ENCODE data around the gene WIPF3. TPM values are rescaled to one million over a fixed set of nuclear protein-coding genes. Genes with fewer than 3 reads are reported as not detected.

WIPF3 gene
- total and polyA plus RNA-seq, 8 donors = 1.2 to 11.2 (median 4.0) TPM; not detected in 1

DNA sequence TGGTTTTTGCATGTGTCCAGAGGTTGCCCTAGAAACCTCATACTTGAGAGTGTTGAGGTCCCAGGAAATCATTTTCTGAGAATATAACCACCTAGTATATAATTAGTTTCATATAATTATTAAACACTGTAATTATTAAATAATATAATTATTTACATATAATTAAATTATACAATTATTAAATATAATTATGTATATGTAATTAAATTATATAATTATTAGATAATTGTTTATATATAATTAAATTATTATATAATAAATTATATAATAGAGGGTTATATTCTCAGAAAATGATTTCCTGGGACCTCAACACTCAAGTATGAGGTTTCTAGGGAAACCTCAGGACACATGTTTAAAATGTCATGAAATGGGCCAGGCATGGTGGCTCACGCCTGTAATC lies 155.7 kb downstream of the WIPF3 start:
- H3K4me3 ChIP-seq = no peak overlapping the region
- no peak overlapping the region for H3K27ac ChIP-seq
- intact Hi-C loops (cut with DNase I; ENCODE audit: low total_unique reads) = no loop called here
- DNase-seq = no peak
- TF ChIP-seq EP300 (IDR thresholded peaks at IDR 0.05) = no peak
- no peak for TF ChIP-seq POLR2AphosphoS5 (IDR thresholded peaks at IDR 0.05)
- no peak for TF ChIP-seq POLR2A (IDR thresholded peaks at IDR 0.05)
- TF ChIP-seq, protein P1, sequence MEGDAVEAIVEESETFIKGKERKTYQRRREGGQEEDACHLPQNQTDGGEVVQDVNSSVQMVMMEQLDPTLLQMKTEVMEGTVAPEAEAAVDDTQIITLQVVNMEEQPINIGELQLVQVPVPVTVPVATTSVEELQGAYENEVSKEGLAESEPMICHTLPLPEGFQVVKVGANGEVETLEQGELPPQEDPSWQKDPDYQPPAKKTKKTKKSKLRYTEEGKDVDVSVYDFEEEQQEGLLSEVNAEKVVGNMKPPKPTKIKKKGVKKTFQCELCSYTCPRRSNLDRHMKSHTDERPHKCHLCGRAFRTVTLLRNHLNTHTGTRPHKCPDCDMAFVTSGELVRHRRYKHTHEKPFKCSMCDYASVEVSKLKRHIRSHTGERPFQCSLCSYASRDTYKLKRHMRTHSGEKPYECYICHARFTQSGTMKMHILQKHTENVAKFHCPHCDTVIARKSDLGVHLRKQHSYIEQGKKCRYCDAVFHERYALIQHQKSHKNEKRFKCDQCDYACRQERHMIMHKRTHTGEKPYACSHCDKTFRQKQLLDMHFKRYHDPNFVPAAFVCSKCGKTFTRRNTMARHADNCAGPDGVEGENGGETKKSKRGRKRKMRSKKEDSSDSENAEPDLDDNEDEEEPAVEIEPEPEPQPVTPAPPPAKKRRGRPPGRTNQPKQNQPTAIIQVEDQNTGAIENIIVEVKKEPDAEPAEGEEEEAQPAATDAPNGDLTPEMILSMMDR (IDR thresholded peaks at IDR 0.05) = no peak
- WGBS, 5 donors = 96 to 100% (median 100%) methylated on average over 1 of the region's 1 CpG
- no peaks in the 10 kb centered on the region for H3K27me3 ChIP-seq
- H3K9me3 ChIP-seq = no peaks in the 10 kb centered on the region
- H3K4me1 ChIP-seq = peaks cover 0 to 15% (median 7%) of the 10 kb centered on the region in 4 donors
- H3K36me3 ChIP-seq = peaks cover 0 to 14% (median 5%) of the 10 kb centered on the region in 4 donors

DNA sequence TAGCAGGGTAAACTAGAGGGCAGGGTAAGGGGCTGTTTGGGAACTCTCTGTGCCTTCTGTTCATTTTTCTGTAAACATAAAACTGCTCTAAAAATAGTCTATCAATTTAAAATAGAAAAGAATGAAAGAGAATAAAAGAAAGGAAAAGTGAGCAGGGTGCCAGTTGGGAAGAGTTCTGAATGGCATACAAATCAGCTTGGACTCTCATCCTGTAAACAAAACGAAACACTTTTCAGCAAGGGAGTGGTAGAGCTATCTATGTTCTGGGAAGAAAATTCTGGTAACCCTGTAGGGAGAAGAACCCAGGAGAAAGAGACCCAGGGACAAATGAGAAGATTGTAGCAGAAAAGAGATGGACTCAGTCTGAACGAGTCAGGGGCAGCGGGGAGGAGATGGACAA lies 158.7 kb downstream of the WIPF3 start:
- Histone ChIP-seq H3K27me3 (no peaks in the 10 kb centered on the region), H3K4me1 (peaks cover 0 to 30% (median 10%) of the 10 kb centered on the region in 4 donors), H3K9me3 (no peaks in the 10 kb centered on the region), H3K36me3 (peaks cover 0 to 18% (median 11%) of the 10 kb centered on the region in 4 donors), H3K4me3 (no peak overlapping the region), H3K27ac (no peak overlapping the region)
- intact Hi-C loops (cut with DNase I; ENCODE audit: low total_unique reads) = no loop called here
- TF ChIP-seq POLR2AphosphoS5 (IDR thresholded peaks at IDR 0.05) (no peak), EP300 (IDR thresholded peaks at IDR 0.05) (no peak), POLR2A (IDR thresholded peaks at IDR 0.05) (no peak)
- TF ChIP-seq, protein P1 (IDR thresholded peaks at IDR 0.05) = no peak
- no peak for DNase-seq
- 71 to 77% (median 74%) methylated on average over 3 of the region's 3 CpGs for WGBS, 5 donors

Small RNA genes lying within 50 kb of the gene (small RNA-seq; reads per million reads assigned to genes)
- 0 reads per million in 4 donors for gene RF01210

Other genes starting within 250 kb of the WIPF3 start
- 10 to 100 TPM in 2 of 5 donors, 1 to 10 TPM in 3; 6.1 to 53.6 (median 9.9) TPM for gene PRR15, start 242.7 kb upstream of the WIPF3 start, total RNA-seq
- gene PRR15, start 242.7 kb upstream of the WIPF3 start, polyA plus RNA-seq = 10 to 100 TPM in 2 of 3 donors, 1 to 10 TPM in 1; 7.0 to 50.3 (median 10.6) TPM
- gene SCRN1, start 183.3 kb downstream of the WIPF3 start, total RNA-seq = 10 to 100 TPM in 4 of 5 donors, under 1 TPM in 1; 0.87 to 57.2 (median 37.1) TPM
- gene SCRN1, start 183.3 kb downstream of the WIPF3 start, polyA plus RNA-seq = 10 to 100 TPM; 11.7 to 16.8 (median 14.5) TPM
- gene FKBP14, start 220.2 kb downstream of the WIPF3 start, total RNA-seq = 10 to 100 TPM in 3 of 5 donors, 1 to 10 TPM in 1, under 1 TPM in 1; 0.29 to 45.2 (median 11.1) TPM
- gene FKBP14, start 220.2 kb downstream of the WIPF3 start, polyA plus RNA-seq = 1 to 10 TPM; 1.4 to 3.2 (median 2.6) TPM
- gene PLEKHA8, start 221.9 kb downstream of the WIPF3 start, total RNA-seq = 10 to 100 TPM in 2 of 5 donors, 1 to 10 TPM in 3; 4.9 to 18.5 (median 8.5) TPM
- 1 to 10 TPM; 2.2 to 3.0 (median 2.9) TPM for gene PLEKHA8, start 221.9 kb downstream of the WIPF3 start, polyA plus RNA-seq

Measured in stomach (tissue), 9 donors.